GM13976 (cell line): Measurements from ENCODE around the gene FAM151B.

Experiments used
- DNase-seq: peaks from one replicate; pipeline ENCODE4 v3.0.0; 2012; ENCODE audit warnings: low spot score
- in situ Hi-C: fragments of 300-500 bp; cut with MboI; formaldehyde crosslinking; loops from one replicate; pipeline ENCODE4 v1.12.0; 2022; ENCODE audit warnings: low sequenced_read_pairs, mixed read lengths, inconsistent platforms; ENCODE audit not compliant: unreplicated experiment
- TF ChIP-seq, protein P1 (sequence below): IDR thresholded peaks from 2 replicates; pipeline ENCODE4 v1.5.1; 2012; ENCODE audit warnings: borderline replicate concordance, mild to moderate bottlenecking; ENCODE audit not compliant: insufficient read depth; ENCODE audit errors: extremely low read depth, missing control alignments, control extremely low read depth

FAM151B gene

DNA sequence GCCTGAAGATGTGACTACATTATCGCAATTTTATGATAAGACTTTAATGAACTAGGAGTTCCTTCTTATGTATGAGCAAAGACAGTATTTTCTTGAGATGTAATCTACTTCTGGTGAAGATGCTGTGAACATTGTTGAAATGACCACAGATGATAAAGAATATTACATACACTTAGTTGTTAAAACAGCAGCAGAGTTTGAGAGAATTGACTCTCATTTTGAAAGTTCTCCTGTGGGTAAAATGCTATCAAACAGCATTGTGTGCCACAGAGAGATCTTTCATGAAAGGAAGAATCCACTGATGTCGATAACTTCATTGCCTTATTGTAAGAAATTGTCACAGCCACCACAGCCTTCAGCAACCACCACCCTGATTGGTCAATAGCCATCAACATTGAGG, 8.0 kb downstream of the FAM151B start:
- in situ Hi-C loops: loop anchor here (25.0 kb wide), 1 partner anchor 166 kb away; the partner anchor contains the start of genes DHFR and MSH3
- DNase-seq: no peak
- TF ChIP-seq, protein P1, sequence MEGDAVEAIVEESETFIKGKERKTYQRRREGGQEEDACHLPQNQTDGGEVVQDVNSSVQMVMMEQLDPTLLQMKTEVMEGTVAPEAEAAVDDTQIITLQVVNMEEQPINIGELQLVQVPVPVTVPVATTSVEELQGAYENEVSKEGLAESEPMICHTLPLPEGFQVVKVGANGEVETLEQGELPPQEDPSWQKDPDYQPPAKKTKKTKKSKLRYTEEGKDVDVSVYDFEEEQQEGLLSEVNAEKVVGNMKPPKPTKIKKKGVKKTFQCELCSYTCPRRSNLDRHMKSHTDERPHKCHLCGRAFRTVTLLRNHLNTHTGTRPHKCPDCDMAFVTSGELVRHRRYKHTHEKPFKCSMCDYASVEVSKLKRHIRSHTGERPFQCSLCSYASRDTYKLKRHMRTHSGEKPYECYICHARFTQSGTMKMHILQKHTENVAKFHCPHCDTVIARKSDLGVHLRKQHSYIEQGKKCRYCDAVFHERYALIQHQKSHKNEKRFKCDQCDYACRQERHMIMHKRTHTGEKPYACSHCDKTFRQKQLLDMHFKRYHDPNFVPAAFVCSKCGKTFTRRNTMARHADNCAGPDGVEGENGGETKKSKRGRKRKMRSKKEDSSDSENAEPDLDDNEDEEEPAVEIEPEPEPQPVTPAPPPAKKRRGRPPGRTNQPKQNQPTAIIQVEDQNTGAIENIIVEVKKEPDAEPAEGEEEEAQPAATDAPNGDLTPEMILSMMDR: no peak

DNA sequence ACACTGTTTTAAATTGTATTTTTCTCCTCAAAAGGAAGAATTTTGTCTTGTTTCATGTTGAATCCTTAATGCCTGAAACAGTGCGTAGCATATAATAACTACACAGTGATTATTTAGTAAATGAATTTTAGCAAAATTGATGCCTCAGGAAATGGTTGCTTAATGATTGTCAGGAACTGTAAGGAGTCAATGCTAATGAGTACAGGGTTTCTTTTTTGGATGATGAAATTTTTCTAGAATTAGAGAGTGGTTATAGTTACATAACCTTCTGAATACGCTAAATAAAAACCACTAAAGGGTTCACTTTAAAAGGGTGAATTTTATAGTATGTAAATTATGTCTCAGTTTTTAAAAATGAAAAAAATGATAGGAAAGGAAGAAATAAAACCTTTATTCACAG, 14.9 kb downstream of the FAM151B start:
- TF ChIP-seq, protein P1: no peak
- in situ Hi-C loops: no loop called here
- no peak for DNase-seq

DNA sequence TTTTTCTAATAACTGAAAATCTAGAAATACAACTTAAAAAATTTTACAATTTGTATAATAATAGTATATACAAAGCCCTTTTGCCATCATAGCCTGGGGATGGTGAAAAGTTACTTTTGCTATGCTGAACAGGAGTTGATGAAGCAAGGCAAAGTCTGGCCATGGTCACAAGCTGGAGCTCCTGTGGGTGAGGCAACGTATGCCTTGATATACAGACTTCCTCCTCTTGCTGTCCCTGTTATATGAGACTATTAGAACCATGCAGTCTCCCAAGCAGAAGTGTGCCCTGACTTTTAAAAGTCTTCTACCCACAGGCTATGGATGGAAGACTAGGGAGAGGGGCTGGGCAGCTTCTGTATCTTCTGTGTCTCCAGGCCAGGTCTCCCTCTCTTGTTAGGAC, 15.7 kb downstream of the FAM151B start:
- in situ Hi-C loops: no loop called here
- no peak for DNase-seq
- TF ChIP-seq, protein P1: no peak

DNA sequence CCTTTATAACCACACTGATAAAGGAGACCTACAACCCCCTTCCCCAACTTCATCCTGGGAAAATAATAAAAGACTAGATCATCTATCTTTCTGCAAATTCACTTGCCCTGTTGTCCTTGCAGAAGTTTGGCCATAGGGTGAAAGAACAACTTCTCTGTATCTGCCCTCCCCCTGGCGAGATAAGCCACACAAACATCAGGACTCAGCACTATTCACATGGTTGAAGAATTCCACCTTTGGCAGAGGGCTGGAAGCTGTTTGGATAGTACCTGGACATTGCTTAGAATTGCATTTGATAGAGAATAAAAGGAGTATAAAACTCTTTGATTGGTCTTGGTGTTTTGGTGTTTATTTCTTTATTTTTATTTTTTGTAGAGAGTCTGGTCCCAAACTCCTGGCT, 16.9 kb downstream of the FAM151B start:
- in situ Hi-C loops: no loop called here
- TF ChIP-seq, protein P1: no peak
- DNase-seq: no peak

DNA sequence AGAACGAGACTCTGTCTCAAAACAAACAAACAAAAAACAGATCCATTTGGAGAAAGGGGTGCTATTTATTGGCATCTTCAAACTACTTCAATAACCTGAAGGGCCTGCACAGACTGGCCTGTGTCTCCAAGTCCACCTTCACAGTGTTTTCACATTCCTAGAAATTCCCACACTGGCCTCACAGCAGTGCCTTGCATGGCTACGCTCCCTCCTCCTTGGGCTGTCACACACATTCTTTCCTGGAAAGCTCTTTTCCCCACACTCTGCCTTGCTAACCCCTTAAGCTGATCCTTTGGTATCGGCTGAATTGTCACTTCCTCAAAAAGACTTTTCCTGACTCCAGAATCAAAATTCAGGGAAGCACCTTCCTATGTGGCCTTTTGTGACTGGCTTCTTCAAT, 19.8 kb downstream of the FAM151B start:
- in situ Hi-C loops: no loop called here
- DNase-seq: no peak
- TF ChIP-seq, protein P1: no peak

DNA sequence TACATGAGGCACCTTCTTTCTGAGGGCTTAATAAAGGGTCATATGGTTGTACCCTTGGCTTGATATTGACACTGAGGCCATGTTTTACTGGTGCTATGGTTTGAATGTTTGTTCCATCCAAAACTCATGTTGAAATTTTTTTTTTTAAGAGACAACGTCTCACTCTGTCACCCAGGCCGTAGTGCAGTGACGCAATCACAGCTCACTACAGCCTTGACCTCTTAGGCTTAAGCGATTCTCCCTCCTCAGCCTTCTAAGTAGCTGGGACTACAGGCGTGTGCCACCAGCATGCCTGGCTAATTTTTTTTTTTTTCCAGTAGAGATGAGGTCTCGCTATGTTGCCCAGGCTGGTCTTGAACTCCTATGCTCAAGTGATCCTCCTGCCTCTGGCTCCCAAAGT, 20.9 kb downstream of the FAM151B start:
- in situ Hi-C loops: no loop called here
- TF ChIP-seq, protein P1: no peak
- no peak for DNase-seq

DNA sequence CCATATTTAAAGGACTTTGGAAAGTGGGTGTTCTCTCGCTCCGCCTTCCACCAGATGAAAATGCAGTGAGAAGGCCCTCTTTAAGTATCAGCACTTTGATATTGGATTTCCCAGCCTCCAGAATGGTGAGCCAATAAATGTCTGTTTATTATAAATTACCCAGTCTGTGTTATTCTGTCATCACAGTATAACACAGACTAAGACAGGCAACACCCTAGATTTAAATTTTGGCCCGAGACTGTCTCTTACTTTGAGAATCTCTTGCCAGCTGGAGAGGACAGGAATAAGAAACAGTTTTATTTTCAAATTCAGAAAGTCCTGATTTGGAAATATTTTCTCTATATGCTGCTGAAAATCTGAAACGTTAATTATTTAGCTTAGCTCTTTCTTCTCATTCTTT, 21.5 kb downstream of the FAM151B start:
- in situ Hi-C loops: no loop called here
- TF ChIP-seq, protein P1: no peak
- DNase-seq: no peak
